Rectal smooth muscle tissue (tissue), 1 donor: Measurements from ENCODE around the gene TLCD3A.
"Not testable (repeated sequence)": the region's sequence is repeated elsewhere in the genome, so short reads cannot be mapped to it uniquely, and the experiment has no call there.

Source experiments
- H3K27ac ChIP-seq: one replicate; pipeline ENCODE4 v1.7.0; 2013; ENCODE audit warnings: low read depth, low read length, inconsistent platforms
- H3K27me3 ChIP-seq: one replicate; pipeline ENCODE4 v1.7.0; 2013; ENCODE audit warnings: low read length; ENCODE audit not compliant: control insufficient read depth, insufficient read depth
- H3K36me3 ChIP-seq: one replicate; pipeline ENCODE4 v1.7.0; 2013; ENCODE audit warnings: low read length; ENCODE audit not compliant: control insufficient read depth, insufficient read depth
- H3K4me1 ChIP-seq: one replicate; pipeline ENCODE4 v1.7.0; 2013; ENCODE audit warnings: low read length; ENCODE audit not compliant: control insufficient read depth, insufficient read depth
- H3K4me3 ChIP-seq: one replicate; pipeline ENCODE4 v1.7.0; 2013; ENCODE audit warnings: low read length
- H3K9ac ChIP-seq: one replicate; pipeline ENCODE4 v1.7.0; 2013; ENCODE audit warnings: low read length

Gene TLCD3A

DNA sequence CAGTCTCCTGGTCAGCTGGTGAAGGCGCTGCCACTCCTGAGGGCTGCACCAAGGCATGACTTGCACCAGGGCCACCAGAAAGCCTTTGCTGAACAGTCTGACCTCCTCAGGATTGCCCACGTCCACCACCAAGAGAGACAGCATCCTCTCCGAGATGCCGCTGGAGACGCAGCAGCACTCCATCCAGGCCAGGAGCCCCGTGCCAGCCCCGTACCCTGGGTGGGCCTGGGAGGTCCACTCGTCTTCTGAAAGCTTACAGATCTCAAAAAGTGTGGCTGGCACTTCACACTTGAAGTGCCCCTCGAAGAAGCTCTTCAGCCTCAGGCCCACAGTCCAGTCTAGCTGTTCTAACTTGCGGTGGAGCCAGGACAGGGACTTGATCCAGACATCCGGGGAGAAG lies 13.0 kb downstream of the TLCD3A start:
- Histone ChIP-seq H3K4me3 (no peak overlapping the region), H3K36me3 (peaks cover 36% of the 10 kb centered on the region), H3K9ac (no peak overlapping the region), H3K27me3 (no peaks in the 10 kb centered on the region), H3K4me1 (peaks cover under 1% of the 10 kb centered on the region), H3K27ac (no peak overlapping the region)

DNA sequence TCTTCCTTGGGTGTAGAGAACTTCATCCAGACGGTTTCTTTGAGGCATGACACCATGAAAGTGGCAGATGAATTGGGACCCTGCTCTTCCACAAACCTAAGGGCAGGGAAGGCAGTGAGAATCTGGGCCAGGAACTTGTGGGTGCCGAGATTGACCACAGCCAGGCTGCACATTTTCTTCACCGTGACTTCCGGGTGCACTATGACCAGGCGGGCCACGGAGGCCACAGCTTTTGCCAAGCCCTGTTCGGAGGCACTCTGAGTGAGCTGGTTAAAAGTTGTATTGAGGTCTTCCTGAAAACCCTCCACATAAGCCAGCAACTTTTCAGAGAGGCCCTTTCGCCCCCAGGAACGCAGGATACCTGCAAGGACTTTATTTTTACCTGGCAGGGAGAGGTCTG lies 13.8 kb downstream of the TLCD3A start:
- H3K27ac ChIP-seq: no peak overlapping the region
- H3K9ac ChIP-seq: no peak overlapping the region
- H3K4me3 ChIP-seq: no peak overlapping the region
- H3K27me3 ChIP-seq: no peaks in the 10 kb centered on the region
- peaks cover 31% of the 10 kb centered on the region for H3K36me3 ChIP-seq
- peaks cover 7% of the 10 kb centered on the region for H3K4me1 ChIP-seq

DNA sequence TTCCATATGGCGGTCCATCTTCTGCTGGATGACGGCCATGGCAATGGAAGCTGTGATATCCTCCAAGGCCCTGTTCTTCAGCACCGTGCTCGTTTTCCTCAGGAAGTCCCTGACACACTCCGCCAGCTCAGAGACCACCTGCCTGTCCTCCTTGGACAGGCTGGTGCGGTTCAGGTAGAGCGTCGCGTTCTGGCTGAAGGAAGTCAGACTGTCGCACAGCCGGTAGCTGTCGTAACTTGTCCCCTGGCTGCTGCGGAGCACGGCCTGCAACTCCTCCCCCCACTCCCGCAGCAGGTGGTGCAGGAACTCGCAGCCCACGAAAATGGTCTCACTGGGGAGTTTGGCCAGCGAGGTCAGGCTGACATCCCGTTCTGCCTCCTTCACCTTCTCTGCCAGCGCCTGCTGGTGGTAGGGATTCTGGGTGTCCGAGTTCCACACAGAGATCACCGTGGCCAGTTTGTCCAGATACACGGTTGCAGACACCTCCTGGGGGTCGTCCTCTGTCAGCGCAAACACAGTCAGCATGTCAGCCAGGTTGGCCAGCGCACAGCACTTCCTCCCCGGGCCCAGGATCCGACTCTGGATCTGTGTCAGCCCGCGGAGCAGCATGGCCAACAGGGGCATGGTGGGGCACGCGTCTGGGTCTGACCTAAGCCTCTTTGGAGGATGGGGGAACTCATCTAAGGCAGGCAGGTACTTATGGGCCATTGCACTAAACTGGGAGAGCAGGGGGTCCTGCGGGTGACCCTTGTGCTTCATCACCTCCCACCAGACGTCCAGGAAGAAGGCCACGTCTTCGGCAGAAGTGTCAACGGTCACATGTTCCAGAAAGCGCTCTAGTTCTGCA lies 14.6 kb downstream of the TLCD3A start:
- H3K4me3 ChIP-seq: no peak overlapping the region
- no peak overlapping the region for H3K27ac ChIP-seq
- peaks cover 9% of the 10 kb centered on the region for H3K4me1 ChIP-seq
- H3K9ac ChIP-seq: no peak overlapping the region
- H3K27me3 ChIP-seq: no peaks in the 10 kb centered on the region
- peaks cover 29% of the 10 kb centered on the region for H3K36me3 ChIP-seq

DNA sequence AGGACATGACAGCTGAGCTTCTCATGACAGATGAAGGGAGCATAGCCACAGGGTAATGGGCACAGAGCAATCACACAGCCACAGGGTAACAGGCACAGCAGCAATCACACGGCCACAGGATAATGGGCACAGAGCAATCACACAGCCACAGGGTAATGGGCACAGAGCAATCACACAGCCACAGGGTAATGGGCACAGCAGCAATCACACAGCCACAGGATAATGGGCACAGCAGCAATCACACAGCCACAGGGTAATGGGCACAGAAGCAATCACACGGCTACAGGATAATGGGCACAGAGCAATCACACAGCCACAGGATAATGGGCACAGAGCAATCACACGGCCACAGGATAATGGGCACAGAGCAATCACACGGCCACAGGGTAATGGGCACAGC lies 16.2 kb downstream of the TLCD3A start:
- H3K36me3 ChIP-seq: peaks cover 29% of the 10 kb centered on the region
- H3K4me1 ChIP-seq, H3K27me3 ChIP-seq, H3K9ac ChIP-seq, H3K4me3 ChIP-seq, H3K27ac ChIP-seq: not testable (repeated sequence)

GRCh38 chr17:749359-749758 lies 17.0 kb downstream of the TLCD3A start:
- not testable (repeated sequence) for H3K27ac ChIP-seq, H3K9ac ChIP-seq, H3K4me1 ChIP-seq, H3K4me3 ChIP-seq, H3K27me3 ChIP-seq
- H3K36me3 ChIP-seq: peaks cover 24% of the 10 kb centered on the region

DNA sequence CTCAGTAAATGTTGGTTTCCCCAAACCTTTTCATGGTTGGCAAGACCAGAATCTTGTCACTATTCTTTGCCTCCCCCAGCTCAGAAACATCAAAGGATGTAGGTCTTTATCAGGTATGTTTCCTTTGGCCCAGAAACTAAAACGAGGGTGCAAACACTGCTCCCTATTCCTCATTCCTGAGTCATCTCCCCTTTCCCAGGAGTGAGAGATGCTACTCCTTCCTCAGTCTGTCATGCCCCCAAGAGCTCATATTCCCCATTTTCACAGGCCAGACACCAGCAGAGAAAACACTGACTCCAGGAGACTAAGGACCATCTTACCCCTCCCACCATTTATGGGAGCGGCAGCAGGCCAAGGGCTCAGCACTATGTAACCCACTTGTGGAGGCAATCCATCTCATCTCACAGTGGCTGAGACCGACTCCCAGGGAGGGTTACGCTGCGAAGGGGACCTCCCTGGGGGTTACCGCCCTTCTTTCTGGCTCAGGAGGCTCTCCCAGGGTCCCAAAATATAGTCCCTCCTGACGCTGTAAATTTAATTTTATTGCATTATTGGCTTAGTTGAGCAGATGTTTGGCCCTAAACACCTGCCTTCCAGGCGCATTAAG lies 18.1 kb downstream of the TLCD3A start:
- H3K27me3 ChIP-seq: no peaks in the 10 kb centered on the region
- H3K4me3 ChIP-seq: peak overlapping the region; percentile 76
- no peak overlapping the region for H3K9ac ChIP-seq
- peaks cover 9% of the 10 kb centered on the region for H3K4me1 ChIP-seq
- H3K36me3 ChIP-seq: peaks cover 17% of the 10 kb centered on the region
- no peak overlapping the region for H3K27ac ChIP-seq

GRCh38 chr17:751269-752001 lies 19.0 kb downstream of the TLCD3A start:
- Histone ChIP-seq H3K4me3 (peak overlapping the region; percentile 76), H3K4me1 (peaks cover 9% of the 10 kb centered on the region), H3K9ac (peak overlapping the region; percentile 66), H3K36me3 (peaks cover 11% of the 10 kb centered on the region), H3K27me3 (no peaks in the 10 kb centered on the region), H3K27ac (peak overlapping the region; percentile 66)

DNA sequence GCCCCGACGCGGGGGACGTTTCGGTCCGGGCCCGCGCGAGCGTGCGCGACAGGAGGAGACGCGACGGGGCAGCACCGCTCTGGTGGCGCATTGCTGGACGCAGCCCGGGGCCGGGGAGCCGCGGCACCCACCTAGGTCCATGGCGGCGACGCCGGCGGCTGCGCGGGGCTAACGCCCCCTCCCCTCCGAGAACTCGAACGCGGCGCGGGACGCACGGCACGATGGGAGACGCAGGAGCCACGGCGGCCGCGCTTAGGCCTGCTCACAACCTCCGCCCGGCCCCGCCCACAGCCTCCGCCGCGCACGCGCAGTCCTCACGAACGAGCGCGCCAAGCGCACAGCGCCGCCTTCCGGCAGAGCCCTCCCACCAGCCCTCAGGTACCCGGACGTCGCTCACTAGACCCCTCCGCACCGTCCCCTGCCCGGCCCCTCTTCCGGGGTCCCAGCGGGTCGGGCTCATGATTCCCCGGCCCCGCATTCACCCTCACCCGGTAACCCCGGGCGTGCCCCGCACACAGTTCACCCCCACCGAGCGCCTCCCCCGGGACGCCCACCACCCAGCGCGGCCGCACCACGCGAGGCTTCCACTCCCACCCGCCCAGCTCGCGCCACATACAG lies 19.7 kb downstream of the TLCD3A start, which contains the start of gene GEMIN4:
Gene GEMIN4, minus strand, starts transcription at position 263 of the 618 bp plus-strand sequence. Its CDS starts 122 bp downstream, at position 141.
- Histone ChIP-seq H3K27ac (peak within 1 kb of the TSS; percentile 66), H3K4me3 (peak within 1 kb of the TSS; percentile 76), H3K36me3 (peaks cover 5% of the 10 kb centered on the region), H3K27me3 (no peaks in the 10 kb centered on the region), H3K4me1 (peaks cover 9% of the 10 kb centered on the region), H3K9ac (peak within 1 kb of the TSS; percentile 66)

GRCh38 chr17:752620-753219 lies 20.3 kb downstream of the TLCD3A start:
- H3K9ac ChIP-seq: peak overlapping the region; percentile 12
- peaks cover 9% of the 10 kb centered on the region for H3K4me1 ChIP-seq
- peak overlapping the region; percentile 76 for H3K4me3 ChIP-seq
- no peaks in the 10 kb centered on the region for H3K27me3 ChIP-seq
- H3K36me3 ChIP-seq: no peaks in the 10 kb centered on the region
- peak overlapping the region; percentile 66 for H3K27ac ChIP-seq

- H3K27ac ChIP-seq: no peak overlapping the region
Measured at GRCh38 chr17:753418-753817, 21.0 kb downstream of the TLCD3A start.

GRCh38 chr17:755319-755961 lies 23.0 kb downstream of the TLCD3A start:
- not testable (repeated sequence) for H3K9ac ChIP-seq, H3K4me1 ChIP-seq, H3K27me3 ChIP-seq, H3K4me3 ChIP-seq, H3K27ac ChIP-seq, H3K36me3 ChIP-seq

More at GRCh38 chr17:753418-753817, 21.0 kb downstream of the TLCD3A start:
- Histone ChIP-seq H3K4me3 (no peak overlapping the region), H3K4me1 (peaks cover 9% of the 10 kb centered on the region), H3K9ac (no peak overlapping the region), H3K36me3 (no peaks in the 10 kb centered on the region), H3K27me3 (no peaks in the 10 kb centered on the region)
